Fibroblast of peridontal ligament (primary cell): Measurements from ENCODE around the gene DLL4.

Experiments
- DNase-seq: peaks from one replicate; pipeline ENCODE4 v3.0.0-alpha.2; 2010; ENCODE audit errors: extremely low read depth

DLL4 gene

DNA sequence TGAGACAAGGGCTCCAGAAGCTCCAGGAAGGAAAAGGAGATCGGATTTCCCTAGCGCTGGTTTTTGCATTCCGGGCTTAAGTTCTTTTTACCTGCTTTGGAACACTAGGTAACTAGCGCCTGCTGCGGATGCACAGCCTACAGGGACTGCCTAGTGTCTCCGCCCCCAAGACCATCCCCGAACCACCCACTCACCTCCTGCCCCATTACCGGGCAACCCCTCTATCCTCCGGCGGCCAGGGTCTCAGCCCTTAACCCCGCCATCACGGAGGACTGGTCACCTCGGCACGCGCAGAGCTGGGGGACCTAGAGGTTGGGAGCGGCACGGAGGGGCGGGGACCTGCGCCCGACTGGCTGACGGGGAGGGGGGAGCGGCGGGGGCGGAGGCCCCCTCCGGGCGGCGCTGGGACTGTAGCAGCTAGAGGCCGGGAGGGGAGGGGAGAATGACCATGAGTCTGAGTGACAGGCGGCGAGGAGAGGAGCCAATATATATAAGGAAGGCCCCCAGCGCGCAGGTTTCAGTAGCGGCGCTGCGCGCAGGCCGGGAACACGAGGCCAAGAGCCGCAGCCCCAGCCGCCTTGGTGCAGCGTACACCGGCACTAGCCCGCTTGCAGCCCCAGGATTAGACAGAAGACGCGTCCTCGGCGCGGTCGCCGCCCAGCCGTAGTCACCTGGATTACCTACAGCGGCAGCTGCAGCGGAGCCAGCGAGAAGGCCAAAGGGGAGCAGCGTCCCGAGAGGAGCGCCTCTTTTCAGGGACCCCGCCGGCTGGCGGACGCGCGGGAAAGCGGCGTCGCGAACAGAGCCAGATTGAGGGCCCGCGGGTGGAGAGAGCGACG lies at the start of gene DLL4:
DLL4 (plus strand) TSS at position 520 of the 839 bp plus-strand sequence. CDS start 329 bp downstream, outside the sequence.
- no peak for DNase-seq

DNA sequence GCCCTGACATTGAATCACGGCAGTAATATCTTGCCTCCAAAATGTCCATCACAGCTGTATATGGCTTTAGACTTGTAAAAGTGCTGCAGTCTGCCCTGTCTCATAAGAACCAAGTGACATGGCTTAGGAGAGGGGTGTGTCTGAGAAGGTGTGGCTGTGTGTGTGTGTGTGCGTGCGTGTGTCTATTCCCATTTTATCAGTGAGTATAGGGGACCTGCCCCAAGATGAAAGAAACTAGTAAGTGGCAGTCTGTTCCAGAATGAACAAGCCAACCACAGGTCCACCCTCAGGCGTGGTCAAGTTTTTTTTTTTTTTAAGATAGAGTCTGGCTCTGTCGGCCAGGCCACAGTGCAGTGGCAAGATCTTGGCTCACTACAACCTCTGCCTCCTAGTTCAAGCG lies 49.5 kb upstream of the DLL4 start:
- no peak for DNase-seq

DNA sequence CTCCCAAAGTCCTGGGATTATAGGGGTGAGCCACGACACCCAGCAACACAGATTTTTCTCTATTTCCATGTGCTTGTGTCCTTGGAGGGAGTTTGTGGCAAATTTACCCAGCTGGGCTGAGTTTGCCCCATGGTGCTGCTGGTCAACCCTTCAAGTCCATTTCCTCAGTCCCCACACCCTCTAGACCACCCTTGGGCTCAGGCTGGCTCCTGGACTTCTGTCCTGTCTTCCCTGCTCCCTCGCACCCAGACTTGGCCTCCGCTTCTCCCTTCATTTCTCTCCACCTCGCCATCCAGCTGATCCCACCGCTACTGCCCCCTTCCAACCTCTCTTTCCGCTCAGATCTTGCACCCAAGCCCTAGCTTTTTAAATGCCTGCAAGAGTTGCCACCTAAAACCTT lies 47.8 kb upstream of the DLL4 start:
- DNase-seq = no peak

DNA sequence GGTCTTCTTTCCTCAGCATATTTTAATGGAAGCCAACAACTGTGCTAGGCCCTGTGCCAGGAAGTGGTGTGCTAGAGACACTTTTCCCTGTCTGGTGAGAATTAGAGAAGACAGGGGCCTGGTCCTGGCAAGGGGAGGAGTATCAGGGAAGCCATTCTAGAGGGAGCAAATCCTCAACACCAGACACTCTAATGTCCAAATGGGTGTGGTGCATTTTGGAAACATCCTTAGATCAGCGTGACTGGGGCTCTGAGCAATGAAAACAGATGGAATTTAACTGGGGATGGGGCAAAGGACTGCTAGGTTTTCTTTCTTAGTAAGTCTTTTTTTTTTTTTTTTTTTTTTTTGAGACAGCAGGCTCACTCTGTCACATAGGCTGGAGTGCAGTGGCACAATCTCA lies 42.6 kb upstream of the DLL4 start:
- DNase-seq = no peak

DNA sequence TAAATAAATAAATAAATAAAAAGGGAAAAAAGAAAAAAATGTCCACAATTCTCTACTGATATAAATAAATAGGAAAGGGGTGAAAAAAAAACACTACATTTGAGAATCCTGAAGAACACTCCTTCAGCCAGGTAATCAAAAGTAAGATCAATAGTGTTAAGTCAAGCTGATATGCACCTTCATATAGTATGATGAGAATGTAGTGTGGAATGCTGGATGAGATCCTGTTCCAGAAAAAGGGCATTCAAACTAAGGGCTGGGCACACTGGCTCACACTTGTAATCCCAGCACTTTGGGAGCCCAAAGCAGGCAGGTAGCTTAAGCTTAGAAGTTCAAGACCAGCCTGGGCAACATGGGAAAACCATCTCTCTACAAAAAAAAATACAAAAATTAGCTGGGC lies 40.0 kb upstream of the DLL4 start:
- DNase-seq = no peak

DNA sequence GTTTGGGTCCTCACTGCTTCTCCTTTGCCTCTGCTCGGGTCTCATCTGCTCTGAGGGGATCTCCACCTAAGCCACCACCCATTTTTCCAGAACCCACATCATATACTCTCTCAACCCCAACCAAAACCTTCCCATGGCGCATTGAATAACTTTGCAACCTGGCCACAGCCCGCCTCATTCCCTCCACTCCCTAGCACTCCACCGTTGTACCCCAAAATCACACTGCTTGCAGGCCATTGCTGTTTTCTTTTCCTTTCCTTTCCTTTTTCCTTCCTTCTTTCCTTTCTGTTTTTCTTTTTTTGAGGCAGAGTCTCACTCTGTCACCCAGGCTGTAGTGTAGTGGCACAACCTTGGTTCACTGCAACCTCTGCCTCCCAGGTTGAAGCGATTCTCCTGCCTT lies 38.0 kb upstream of the DLL4 start:
- no peak for DNase-seq

DNA sequence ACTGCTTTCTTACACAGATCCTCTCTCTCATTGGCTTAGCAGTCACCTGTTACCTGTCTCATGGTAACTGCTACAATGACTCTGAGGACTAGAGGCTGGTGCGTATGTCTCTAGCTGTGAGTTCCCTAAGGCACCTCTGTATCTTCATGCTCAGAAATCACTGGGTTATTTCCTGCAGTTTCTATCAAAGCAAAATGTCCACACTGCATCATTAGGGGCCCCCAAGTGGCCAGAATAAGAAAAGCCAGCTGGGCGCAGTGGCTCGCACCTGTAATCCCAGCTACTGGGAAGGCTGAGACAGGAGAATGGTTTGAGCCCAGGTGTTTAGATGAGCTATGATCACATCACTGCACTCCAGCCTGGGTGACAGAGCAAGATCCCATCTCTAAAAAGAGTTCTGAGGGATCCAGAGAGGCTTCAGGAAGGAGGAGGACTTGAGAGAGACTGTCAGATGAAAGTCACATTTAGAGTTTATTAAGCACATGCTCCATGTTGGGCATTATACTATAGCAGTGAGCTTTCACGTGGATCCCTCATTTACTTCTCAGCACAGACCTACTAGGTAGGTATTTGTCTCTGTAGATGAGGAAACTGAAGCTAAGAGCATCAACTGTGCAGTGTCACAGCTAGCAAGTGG lies 37.2 kb upstream of the DLL4 start:
- DNase-seq = peak; percentile 57

DNA sequence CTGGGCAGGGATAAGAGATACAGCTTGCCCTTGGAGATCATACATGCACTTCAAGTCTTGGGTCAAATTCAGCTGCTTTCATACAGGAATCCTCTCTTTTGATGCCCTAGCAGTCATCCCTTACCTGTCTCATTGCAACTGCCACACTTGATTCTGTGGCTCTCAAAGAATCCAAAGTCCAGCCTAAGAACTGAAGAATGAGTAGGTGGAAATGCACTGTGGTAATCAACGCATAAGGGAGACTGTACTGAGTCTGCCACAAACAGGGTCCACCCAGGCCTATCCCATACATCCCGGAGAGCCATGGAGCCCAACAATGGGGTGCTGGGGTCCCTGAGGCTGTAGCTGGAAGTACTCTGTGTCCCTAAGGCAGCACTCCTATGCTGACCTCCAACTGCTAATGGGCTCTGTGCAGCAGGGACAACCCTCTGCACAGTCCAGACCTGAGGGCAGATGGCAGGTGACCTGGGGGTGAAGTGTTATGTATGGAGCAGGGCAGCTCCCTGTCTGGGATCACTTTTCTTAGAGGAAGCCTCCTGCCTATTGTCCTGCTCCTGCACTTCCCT lies 36.6 kb upstream of the DLL4 start:
- DNase-seq = no peak

DNA sequence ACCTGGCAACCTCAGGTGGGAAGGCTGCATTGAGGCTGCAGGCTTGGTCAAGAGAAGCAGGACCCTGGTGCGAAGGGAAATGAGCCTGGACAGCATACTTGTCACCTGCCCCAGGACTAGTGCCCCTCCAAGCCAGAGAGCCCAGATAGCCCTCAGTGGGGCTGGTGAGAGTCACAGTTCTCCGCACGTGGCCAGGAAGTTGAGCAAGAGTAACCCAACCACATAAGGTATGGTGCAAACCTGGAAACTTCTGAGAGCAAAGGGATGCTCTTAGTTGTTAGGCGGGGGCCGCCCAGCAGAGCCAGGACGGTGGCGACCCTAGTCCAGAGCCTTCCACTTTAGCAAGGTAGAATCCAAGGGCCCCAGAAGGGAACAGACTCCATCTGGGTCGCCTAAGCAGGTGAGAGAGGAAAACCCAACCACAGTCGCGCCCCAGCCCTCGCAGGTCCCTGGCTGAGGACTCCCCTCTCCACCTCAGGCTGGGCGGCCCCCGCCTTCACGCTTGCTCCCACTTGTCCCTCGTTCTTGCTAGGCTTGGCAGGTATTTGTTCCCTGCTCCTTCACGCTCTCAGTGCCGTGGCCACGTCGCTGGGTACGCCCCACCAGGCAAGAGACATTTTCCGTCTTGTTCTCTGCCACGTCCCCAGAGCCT lies 36.0 kb upstream of the DLL4 start:
- DNase-seq = no peak

DNA sequence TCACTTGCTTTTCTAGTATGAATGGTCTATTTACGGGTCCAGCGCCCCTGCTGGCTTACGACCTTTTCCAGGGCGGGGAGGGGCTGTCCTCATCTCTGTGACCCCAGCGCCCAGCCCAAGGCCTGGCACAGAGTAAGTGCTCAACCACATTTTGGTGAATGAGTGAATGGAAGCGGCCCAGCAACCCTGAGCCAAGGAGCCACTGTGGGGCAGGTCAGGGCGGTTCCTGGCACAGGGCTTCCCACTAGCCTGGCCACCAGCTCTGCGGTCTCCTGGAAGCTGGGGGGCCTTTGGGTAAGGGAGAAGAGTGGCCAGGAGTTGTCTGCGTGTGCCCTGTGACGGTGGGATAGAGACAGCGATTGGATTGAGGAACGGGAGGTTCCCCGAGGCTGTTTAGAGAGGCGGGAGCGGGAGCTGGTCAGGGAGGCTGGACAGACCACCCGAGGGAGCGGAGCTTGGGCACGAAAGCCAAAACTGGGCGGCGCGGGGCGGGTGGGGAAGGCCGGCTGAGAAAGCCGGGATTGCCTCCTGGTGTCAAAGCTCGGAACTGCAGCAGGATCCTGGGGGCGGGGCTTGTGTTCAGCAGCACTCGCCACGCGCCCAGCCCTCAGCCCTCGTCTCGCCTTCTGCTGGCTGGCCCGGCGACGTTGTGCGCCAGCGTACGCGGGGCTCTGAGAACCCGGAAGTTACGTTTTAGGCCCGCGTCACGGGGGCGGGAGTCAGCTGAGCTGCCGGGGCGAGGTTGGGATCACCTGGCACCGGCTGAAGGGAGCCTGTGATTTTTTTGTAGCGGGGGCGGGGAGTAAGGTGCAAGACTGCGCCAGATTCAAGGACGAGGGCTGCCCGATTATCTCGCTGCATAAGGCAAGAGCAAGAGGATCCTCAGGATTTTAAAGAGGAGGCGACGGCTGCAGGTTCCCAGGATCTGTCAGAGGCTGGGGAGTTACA lies 35.1 kb upstream of the DLL4 start, which contains the start of gene VPS18:
VPS18 (plus strand) TSS at position 718 of the 948 bp plus-strand sequence. CDS start 319 bp downstream, outside the sequence.
- DNase-seq = peak; percentile 96

DNA sequence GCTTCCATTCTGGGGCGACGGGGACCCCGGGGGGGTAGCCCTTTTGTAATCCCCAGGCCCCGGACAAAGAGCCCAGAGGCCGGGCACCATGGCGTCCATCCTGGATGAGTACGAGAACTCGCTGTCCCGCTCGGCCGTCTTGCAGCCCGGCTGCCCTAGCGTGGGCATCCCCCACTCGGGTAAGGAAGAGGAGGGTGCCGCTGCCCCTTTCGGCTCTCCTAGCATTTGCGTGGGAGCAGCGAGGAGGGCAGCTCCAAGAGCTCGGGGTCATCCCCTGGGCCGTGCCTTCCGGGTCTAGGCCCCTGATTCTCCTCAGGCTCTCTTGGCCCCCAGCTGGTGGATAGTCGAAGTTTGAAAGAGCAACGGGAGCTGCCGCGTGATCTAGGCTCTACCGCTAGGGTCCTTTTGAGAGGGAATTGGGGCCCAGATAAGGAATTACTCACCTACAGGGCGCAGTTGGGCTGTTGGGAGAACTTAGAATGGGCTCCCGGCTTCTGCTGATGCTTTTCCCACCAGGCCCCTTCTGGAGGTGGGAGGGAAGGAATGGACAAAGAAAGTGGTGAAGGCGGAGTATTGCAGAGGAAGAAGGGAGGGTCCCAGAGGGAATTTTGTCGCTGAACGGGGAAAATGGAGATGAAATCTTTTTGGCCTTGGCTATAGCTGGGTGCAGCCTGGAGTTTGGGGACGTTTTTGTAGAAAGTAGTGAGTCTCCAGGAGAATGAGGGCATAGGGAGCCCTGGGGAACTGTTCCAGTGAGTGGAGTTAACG lies 34.3 kb upstream of the DLL4 start:
- peak; percentile 76 for DNase-seq

DNA sequence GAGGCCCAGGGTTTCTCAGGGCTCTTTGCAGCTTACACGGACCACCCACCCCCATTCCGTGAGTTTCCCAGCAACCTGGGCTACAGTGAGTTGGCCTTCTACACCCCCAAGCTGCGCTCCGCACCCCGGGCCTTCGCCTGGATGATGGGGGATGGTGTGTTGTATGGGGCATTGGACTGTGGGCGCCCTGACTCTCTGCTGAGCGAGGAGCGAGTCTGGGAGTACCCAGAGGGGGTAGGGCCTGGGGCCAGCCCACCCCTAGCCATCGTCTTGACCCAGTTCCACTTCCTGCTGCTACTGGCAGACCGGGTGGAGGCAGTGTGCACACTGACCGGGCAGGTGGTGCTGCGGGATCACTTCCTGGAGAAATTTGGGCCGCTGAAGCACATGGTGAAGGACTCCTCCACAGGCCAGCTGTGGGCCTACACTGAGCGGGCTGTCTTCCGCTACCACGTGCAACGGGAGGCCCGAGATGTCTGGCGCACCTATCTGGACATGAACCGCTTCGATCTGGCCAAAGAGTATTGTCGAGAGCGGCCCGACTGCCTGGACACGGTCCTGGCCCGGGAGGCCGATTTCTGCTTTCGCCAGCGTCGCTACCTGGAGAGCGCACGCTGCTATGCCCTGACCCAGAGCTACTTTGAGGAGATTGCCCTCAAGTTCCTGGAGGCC lies 29.5 kb upstream of the DLL4 start:
- no peak for DNase-seq

DNA sequence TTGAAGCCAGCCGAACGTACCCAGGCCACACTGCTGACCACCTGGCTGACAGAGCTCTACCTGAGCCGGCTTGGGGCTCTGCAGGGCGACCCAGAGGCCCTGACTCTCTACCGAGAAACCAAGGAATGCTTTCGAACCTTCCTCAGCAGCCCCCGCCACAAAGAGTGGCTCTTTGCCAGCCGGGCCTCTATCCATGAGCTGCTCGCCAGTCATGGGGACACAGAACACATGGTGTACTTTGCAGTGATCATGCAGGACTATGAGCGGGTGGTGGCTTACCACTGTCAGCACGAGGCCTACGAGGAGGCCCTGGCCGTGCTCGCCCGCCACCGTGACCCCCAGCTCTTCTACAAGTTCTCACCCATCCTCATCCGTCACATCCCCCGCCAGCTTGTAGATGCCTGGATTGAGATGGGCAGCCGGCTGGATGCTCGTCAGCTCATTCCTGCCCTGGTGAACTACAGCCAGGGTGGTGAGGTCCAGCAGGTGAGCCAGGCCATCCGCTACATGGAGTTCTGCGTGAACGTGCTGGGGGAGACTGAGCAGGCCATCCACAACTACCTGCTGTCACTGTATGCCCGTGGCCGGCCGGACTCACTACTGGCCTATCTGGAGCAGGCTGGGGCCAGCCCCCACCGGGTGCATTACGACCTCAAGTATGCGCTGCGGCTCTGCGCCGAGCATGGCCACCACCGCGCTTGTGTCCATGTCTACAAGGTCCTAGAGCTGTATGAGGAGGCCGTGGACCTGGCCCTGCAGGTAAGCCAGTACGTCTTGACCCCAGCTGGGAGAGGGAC lies 28.7 kb upstream of the DLL4 start:
- DNase-seq = no peak

DNA sequence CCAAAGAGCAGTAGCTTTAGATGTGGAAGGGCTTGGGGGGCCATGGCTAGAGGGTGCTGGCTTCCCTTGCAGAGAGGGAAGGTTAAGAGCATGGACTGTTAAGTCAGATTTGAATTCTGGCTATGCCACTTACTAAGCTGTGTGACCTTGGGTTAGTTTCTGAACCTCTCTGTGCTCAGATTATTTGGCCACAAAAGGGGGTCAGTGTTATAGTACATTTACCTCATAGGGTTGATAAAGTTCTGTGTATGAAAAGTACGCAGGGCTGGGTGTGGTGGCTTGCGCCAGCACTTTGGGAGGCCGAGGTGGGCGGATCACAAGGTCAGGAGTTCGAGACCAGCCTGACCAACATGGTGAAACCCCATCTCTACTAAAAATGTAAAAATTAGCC lies 28.1 kb upstream of the DLL4 start:
- DNase-seq = no peak

DNA sequence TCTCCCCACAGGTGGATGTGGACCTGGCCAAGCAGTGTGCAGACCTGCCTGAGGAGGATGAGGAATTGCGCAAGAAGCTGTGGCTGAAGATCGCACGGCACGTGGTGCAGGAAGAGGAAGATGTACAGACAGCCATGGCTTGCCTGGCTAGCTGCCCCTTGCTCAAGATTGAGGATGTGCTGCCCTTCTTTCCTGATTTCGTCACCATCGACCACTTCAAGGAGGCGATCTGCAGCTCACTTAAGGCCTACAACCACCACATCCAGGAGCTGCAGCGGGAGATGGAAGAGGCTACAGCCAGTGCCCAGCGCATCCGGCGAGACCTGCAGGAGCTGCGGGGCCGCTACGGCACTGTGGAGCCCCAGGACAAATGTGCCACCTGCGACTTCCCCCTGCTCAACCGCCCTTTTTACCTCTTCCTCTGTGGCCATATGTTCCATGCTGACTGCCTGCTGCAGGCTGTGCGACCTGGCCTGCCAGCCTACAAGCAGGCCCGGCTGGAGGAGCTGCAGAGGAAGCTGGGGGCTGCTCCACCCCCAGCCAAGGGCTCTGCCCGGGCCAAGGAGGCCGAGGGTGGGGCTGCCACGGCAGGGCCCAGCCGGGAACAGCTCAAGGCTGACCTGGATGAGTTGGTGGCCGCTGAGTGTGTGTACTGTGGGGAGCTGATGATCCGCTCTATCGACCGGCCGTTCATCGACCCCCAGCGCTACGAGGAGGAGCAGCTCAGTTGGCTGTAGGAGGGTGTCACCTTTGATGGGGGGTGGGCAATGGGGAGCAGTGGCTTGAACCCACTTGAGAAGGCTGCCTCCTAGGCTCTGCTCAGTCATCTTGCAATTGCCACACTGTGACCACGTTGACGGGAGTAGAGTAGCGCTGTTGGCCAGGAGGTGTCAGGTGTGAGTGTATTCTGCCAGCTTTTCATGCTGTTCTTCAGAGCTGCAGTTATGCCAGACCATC lies 26.3 kb upstream of the DLL4 start:
- DNase-seq = no peak

DNA sequence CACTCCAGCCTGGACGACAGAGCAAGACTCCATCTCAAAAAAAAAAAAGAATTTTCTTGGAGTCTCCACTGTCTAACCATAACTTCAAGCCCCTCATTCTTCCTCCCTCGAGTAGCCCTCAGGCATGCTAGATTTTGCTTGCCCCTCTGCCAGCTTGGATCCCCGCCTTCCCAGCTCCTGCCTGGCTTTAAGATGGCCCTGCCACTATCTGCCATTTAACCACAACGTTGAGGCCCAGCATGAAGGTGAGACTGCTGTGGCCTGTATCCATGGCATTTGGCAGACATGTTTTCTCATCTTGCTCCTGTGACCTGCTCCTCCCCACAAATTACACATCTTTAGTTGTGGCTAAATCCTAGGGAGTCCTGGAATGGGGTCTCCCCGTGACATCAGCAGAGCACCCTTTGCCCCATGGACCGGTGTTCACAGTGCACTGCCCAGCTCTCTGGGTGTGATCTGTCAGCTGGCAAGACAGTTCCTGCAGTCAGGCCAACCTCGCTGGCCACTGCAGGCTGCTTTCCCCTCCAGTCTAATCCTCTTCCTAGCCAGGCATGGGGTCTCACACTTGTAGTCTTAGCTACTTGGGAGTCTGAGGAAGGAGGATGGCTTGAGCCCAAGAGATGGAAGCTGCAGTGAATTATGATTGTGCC lies 24.5 kb upstream of the DLL4 start:
- DNase-seq = no peak
